ENCODE measurements around the gene TRAPPC1. TPM values are rescaled to one million over a fixed set of nuclear protein-coding genes. Genes with fewer than 3 reads are reported as not detected.

Gene TRAPPC1
- total and polyA plus RNA-seq, 2 of the 8 experiments (the other 6 are each of a cell fraction or from before 2014, with no cell fraction given), result 114 to 170 TPM

- no peaks in the 10 kb centered on the region for H3K79me2 ChIP-seq (ENCODE audit: control insufficient read depth in 1 of 2, insufficient read depth in 2 of 2, low read length in 2 of 2)
- POLR2A ChIA-PET (ENCODE audit: partially characterized antibody), result no interaction called here
- H3K18ac ChIP-seq (ENCODE audit: extremely low read depth, low read length), result no peak overlapping the region
- CTCF ChIA-PET (ENCODE audit: partially characterized antibody), result interaction anchor here (0.8 to 6.0 kb wide), 7 partner anchors 22 to 148 kb away, joined by 3 to 57 read pairs (median 5); partner anchors contain the start of gene CHD3
- no peak overlapping the region for H3K14ac ChIP-seq (ENCODE audit: insufficient read length)
- no peak overlapping the region for H3K56ac ChIP-seq (replicated peaks; ENCODE audit: insufficient read length, low read depth, low read length)
- no peak overlapping the region for H2BK20ac ChIP-seq (ENCODE audit: low read length)
- no peak overlapping the region for H4K8ac ChIP-seq (ENCODE audit: extremely low read depth, insufficient read depth, low read length)
- H4K91ac ChIP-seq (replicated peaks; ENCODE audit: insufficient read length, low read length), result no peak overlapping the region
- H3K4me3 ChIP-seq (ENCODE audit: extremely low read depth in 1 of 4, insufficient read depth in 2 of 4, low read depth in 3 of 4, low read length in 4 of 4), result no peak overlapping the region
- H3K23ac ChIP-seq (ENCODE audit: insufficient read length), result no peak overlapping the region
- FAIRE-seq, result no peak
- no peak overlapping the region for H2AFZ ChIP-seq (ENCODE audit: low read length)
- no peaks in the 10 kb centered on the region for H3K79me1 ChIP-seq (ENCODE audit: low read depth, low read length)
- H3K4me1 ChIP-seq (replicated peaks in 1 of 4; ENCODE audit: control insufficient read depth in 3 of 4, insufficient read depth in 4 of 4, low read length in 3 of 4), result peaks cover 0 to 3% (median 2%) of the 10 kb centered on the region in 4 experiments; a peak in 3 of 7 replicates
- no peak overlapping the region for H3K27ac ChIP-seq (ENCODE audit: low read depth, low read length)
- H3K27me3 ChIP-seq (replicated peaks in 1 of 4; ENCODE audit: control insufficient read depth in 3 of 4, extremely low read depth in 1 of 4, insufficient read depth in 3 of 4, low read length in 3 of 4), result peaks cover 0 to 9% (median 7%) of the 10 kb centered on the region in 4 experiments; a peak in 5 of 7 replicates
- no peak overlapping the region for H2BK15ac ChIP-seq (ENCODE audit: low read length)
- no peak overlapping the region for H3K4ac ChIP-seq (replicated peaks; ENCODE audit: insufficient read length, low read depth, low read length)
- no peak overlapping the region for H2BK12ac ChIP-seq (ENCODE audit: low read depth, low read length)
- no peak overlapping the region for H2BK120ac ChIP-seq (replicated peaks; ENCODE audit: low read depth, low read length)
- peaks cover 1% of the 10 kb centered on the region for H3K23me2 ChIP-seq (ENCODE audit: low read depth, low read length)
- no peak overlapping the region for H2AK5ac ChIP-seq (ENCODE audit: low read depth, low read length)
- peaks cover 0 to 2% of the 10 kb centered on the region in 2 experiments for H4K20me1 ChIP-seq (replicated peaks in 1 of 2; ENCODE audit: control insufficient read depth in 1 of 2, insufficient read depth in 2 of 2, low read length in 2 of 2)
- peaks cover 0 to 3% (median 1%) of the 10 kb centered on the region in 4 experiments; a peak in 4 of 8 replicates for H3K36me3 ChIP-seq (ENCODE audit: control insufficient read depth in 2 of 4, insufficient read depth in 4 of 4, low read length in 3 of 4)
- no peak overlapping the region for H3K4me2 ChIP-seq (ENCODE audit: insufficient read depth in 1 of 2, low read depth in 2 of 2, low read length in 2 of 2)
- WGBS, 2 experiments (ENCODE audit: extremely low coverage in 1 of 2, insufficient coverage in 1 of 2, insufficient read length in 1 of 2, insufficient replicate concordance in 2 of 2, low coverage in 1 of 2, low lambda C conversion rate in 2 of 2, missing lambda C conversion rate in 1 of 2), result 92% methylated on average over 14 of the region's 15 CpGs; no CpG with 5 or more reads in 1 of the 2 experiments
- no peak overlapping the region for H2BK5ac ChIP-seq (ENCODE audit: low read depth, low read length)
- no peak overlapping the region for H3K9ac ChIP-seq (replicated peaks in 1 of 4; ENCODE audit: extremely low read depth in 1 of 4, low read depth in 3 of 4, low read length in 3 of 4)
- no peak for DNase-seq (ENCODE audit: low read depth in 1 of 2, low spot score in 2 of 2)
- H3K9me3 ChIP-seq (ENCODE audit: insufficient read depth in 2 of 2, low read depth in 1 of 2, low read length in 1 of 2), result no peaks in the 10 kb centered on the region
- no peak overlapping the region for H4K5ac ChIP-seq (ENCODE audit: insufficient read length, low read depth, low read length)
- TF ChIP-seq RXRA (IDR thresholded peaks at IDR 0.05; ENCODE audit: insufficient read depth, low read depth, low read length), result no peak
- TF ChIP-seq NANOG (IDR thresholded peaks at IDR 0.05; ENCODE audit: insufficient read depth, low read depth, low read length, poor library complexity, severe bottlenecking), result no peak
- no peak for TF ChIP-seq CTBP2 (IDR thresholded peaks at IDR 0.05; ENCODE audit: borderline replicate concordance, insufficient read depth, insufficient read length, low read length)
- TF ChIP-seq, protein P1, sequence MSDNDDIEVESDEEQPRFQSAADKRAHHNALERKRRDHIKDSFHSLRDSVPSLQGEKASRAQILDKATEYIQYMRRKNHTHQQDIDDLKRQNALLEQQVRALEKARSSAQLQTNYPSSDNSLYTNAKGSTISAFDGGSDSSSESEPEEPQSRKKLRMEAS (IDR thresholded peaks at IDR 0.05), result no peak
Observed at GRCh38 chr17:7910281-7910680, 21.5 kb downstream of the TRAPPC1 start.
